HepG2 (cell line): Measurements from ENCODE around the gene PCDHGA5. TPM values are rescaled to one million over a fixed set of nuclear protein-coding genes. Genes with fewer than 3 reads are reported as not detected.

Experiments used
- BCL6 ChIP-seq: IDR thresholded peaks from 2 replicates; pipeline ENCODE4 v1.6.1; 2016; ENCODE audit warnings: missing genetic modification reagents, missing compliant biosample characterization
- FOXP1 ChIP-seq, 2 experiments: fragments of 450-650 bp in 1 of 2; IDR thresholded peaks; 2 replicates each; pipeline ENCODE4 v1.6.1; 2017 to 2018; ENCODE audit warnings: antibody characterized with exemption in 1 of 2
- FOXP4 ChIP-seq: sonication (generic); formaldehyde crosslinking; IDR thresholded peaks from 2 replicates; pipeline ENCODE4 v1.4.0; 2020; ENCODE audit warnings: missing genetic modification reagents
- TBL1XR1 ChIP-seq: fragments of 150-350 bp; IDR thresholded peaks from 2 replicates; pipeline ENCODE4 v1.6.1; 2014; ENCODE audit warnings: borderline replicate concordance, low read length; ENCODE audit not compliant: partially characterized antibody
- TCF7L2 ChIP-seq: IDR thresholded peaks from 2 replicates; pipeline ENCODE4 v1.6.1; 2011; ENCODE audit warnings: mild to moderate bottlenecking, low read depth, low read length, moderate library complexity
- ZMYM3 ChIP-seq: sonication (generic); formaldehyde crosslinking; IDR thresholded peaks from 2 replicates; pipeline ENCODE4 v1.5.1; 2020; ENCODE audit warnings: mild to moderate bottlenecking, missing genetic modification reagents
- ZNF563 ChIP-seq: sonication (generic); formaldehyde crosslinking; IDR thresholded peaks from 2 replicates; pipeline ENCODE4 v1.8.0; 2022; ENCODE audit warnings: mild to moderate bottlenecking, moderate library complexity, missing genetic modification reagents
- polyA plus RNA-seq, 8 experiments: library from polyadenylated mRNA; depleted of rRNA in 3 of 8; stranded (reverse) in 7 of 8; unstranded in 1 of 8; fragments of >200 nt; fragmentation: Illumina TruSeq in 4 of 8; extraction: Trizol in 4 of 8; gene quantifications; 2 replicates each; pipeline versions ENCODE4 v1.2.1 to v1.2.3, GENCODE V29; 2011 to 2016; ENCODE audit warnings: low read depth in 4 of 8, missing spikeins in 1 of 8, mixed read lengths in 1 of 8; ENCODE audit not compliant: insufficient read depth in 1 of 8
- total RNA-seq, 5 experiments: library from RNA; depleted of rRNA; stranded (reverse); fragments of >200 nt; fragmentation: Illumina TruSeq; extraction: Trizol; gene quantifications; 2 replicates each; pipeline ENCODE4 v1.2.3, GENCODE V29; 2016; ENCODE audit warnings: low read depth in 1 of 5
- TF ChIP-seq, protein P1 (sequence below): sonication (generic); formaldehyde crosslinking; IDR thresholded peaks from 2 replicates; pipeline ENCODE4 v1.4.0; 2020; ENCODE audit warnings: mild to moderate bottlenecking, missing genetic modification reagents, borderline replicate concordance
- TF ChIP-seq, protein P2 (sequence below), 2 experiments: sonication (generic) in 1 of 2; formaldehyde crosslinking in 1 of 2; IDR thresholded peaks; 2 replicates each; pipeline versions ENCODE4 v1.6.1 to v1.9.0; 2014 to 2022; ENCODE audit warnings: antibody characterized with exemption in 1 of 2, borderline replicate concordance in 1 of 2, inconsistent platforms in 1 of 2, low read depth in 1 of 2, missing genetic modification reagents in 1 of 2
- TF ChIP-seq, protein P3 (sequence below): sonication (generic); formaldehyde crosslinking; IDR thresholded peaks from 2 replicates; pipeline ENCODE4 v1.9.0; 2021; ENCODE audit warnings: mild to moderate bottlenecking, missing genetic modification reagents

Gene PCDHGA5
- total and polyA plus RNA-seq, 2 of the 13 experiments (the other 11 are each of a cell fraction or from before 2014, with no cell fraction given) = 0.27 to 0.32 TPM

- TF ChIP-seq TBL1XR1 (no peak), ZMYM3 (CRISPR knock-in tag) (no peak), ZNF563 (CRISPR knock-in tag) (peak; percentile 65), FOXP1 (IDR thresholded peaks at IDR 0.05) (no peak), FOXP1 (CRISPR knock-in tag; IDR thresholded peaks at IDR 0.05) (no peak), BCL6 (CRISPR knock-in tag) (0 out of 2 replicates have a peak, but pooled peaks have one; percentile 27), FOXP4 (CRISPR knock-in tag) (no peak), TCF7L2 (no peak)
- TF ChIP-seq, protein P1, sequence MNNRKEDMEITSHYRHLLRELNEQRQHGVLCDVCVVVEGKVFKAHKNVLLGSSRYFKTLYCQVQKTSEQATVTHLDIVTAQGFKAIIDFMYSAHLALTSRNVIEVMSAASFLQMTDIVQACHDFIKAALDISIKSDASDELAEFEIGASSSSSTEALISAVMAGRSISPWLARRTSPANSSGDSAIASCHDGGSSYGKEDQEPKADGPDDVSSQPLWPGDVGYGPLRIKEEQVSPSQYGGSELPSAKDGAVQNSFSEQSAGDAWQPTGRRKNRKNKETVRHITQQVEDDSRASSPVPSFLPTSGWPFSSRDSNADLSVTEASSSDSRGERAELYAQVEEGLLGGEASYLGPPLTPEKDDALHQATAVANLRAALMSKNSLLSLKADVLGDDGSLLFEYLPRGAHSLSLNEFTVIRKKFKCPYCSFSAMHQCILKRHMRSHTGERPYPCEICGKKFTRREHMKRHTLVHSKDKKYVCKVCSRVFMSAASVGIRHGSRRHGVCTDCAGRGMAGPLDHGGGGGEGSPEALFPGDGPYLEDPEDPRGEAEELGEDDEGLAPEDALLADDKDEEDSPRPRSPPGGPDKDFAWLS (CRISPR knock-in tag) = no peak
- TF ChIP-seq, protein P2, sequence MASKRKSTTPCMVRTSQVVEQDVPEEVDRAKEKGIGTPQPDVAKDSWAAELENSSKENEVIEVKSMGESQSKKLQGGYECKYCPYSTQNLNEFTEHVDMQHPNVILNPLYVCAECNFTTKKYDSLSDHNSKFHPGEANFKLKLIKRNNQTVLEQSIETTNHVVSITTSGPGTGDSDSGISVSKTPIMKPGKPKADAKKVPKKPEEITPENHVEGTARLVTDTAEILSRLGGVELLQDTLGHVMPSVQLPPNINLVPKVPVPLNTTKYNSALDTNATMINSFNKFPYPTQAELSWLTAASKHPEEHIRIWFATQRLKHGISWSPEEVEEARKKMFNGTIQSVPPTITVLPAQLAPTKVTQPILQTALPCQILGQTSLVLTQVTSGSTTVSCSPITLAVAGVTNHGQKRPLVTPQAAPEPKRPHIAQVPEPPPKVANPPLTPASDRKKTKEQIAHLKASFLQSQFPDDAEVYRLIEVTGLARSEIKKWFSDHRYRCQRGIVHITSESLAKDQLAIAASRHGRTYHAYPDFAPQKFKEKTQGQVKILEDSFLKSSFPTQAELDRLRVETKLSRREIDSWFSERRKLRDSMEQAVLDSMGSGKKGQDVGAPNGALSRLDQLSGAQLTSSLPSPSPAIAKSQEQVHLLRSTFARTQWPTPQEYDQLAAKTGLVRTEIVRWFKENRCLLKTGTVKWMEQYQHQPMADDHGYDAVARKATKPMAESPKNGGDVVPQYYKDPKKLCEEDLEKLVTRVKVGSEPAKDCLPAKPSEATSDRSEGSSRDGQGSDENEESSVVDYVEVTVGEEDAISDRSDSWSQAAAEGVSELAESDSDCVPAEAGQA (IDR thresholded peaks at IDR 0.05; ENCODE audit: low read depth) = no peak; the same call in 1 of the 2 replicates
- TF ChIP-seq, protein P2 (CRISPR knock-in tag; IDR thresholded peaks at IDR 0.05; ENCODE audit: borderline replicate concordance) = peak; percentile 51; the same call in 1 of the 2 replicates
- TF ChIP-seq, protein P3, sequence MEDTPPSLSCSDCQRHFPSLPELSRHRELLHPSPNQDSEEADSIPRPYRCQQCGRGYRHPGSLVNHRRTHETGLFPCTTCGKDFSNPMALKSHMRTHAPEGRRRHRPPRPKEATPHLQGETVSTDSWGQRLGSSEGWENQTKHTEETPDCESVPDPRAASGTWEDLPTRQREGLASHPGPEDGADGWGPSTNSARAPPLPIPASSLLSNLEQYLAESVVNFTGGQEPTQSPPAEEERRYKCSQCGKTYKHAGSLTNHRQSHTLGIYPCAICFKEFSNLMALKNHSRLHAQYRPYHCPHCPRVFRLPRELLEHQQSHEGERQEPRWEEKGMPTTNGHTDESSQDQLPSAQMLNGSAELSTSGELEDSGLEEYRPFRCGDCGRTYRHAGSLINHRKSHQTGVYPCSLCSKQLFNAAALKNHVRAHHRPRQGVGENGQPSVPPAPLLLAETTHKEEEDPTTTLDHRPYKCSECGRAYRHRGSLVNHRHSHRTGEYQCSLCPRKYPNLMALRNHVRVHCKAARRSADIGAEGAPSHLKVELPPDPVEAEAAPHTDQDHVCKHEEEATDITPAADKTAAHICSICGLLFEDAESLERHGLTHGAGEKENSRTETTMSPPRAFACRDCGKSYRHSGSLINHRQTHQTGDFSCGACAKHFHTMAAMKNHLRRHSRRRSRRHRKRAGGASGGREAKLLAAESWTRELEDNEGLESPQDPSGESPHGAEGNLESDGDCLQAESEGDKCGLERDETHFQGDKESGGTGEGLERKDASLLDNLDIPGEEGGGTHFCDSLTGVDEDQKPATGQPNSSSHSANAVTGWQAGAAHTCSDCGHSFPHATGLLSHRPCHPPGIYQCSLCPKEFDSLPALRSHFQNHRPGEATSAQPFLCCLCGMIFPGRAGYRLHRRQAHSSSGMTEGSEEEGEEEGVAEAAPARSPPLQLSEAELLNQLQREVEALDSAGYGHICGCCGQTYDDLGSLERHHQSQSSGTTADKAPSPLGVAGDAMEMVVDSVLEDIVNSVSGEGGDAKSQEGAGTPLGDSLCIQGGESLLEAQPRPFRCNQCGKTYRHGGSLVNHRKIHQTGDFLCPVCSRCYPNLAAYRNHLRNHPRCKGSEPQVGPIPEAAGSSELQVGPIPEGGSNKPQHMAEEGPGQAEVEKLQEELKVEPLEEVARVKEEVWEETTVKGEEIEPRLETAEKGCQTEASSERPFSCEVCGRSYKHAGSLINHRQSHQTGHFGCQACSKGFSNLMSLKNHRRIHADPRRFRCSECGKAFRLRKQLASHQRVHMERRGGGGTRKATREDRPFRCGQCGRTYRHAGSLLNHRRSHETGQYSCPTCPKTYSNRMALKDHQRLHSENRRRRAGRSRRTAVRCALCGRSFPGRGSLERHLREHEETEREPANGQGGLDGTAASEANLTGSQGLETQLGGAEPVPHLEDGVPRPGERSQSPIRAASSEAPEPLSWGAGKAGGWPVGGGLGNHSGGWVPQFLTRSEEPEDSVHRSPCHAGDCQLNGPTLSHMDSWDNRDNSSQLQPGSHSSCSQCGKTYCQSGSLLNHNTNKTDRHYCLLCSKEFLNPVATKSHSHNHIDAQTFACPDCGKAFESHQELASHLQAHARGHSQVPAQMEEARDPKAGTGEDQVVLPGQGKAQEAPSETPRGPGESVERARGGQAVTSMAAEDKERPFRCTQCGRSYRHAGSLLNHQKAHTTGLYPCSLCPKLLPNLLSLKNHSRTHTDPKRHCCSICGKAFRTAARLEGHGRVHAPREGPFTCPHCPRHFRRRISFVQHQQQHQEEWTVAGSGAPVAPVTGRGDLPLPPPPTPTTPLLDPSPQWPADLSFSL (CRISPR knock-in tag) = no peak
Measured at GRCh38 chr5:141320225-141321169, 43.5 kb upstream of the PCDHGA5 start, which contains the start of gene TAF7 (continued).
